Activated CD8-positive, alpha-beta T cell treated with anti-CD3 and anti-CD28 coated beads for 36 hours (primary cell): ENCODE data around the gene ICA1L. TPM values are rescaled to one million over a fixed set of nuclear protein-coding genes. Genes with fewer than 3 reads are reported as not detected.
"Not testable (repeated sequence)": the region's sequence is repeated elsewhere in the genome, so short reads cannot be mapped to it uniquely, and the experiment has no call there.

Experiments
- ATAC-seq: fragments of 200-7000 bp; cut with Tn5 transposase; one replicate; pipeline ENCODE4 v1.10.0; 2021; ENCODE audit warnings: mild to moderate bottlenecking, moderate library complexity
- CTCF ChIA-PET: fragments of 350-600 bp; sonication (Branson Sonifier 250); formaldehyde crosslinking; loops from one replicate; lab custom pipeline; 2021; ENCODE audit warnings: antibody characterized with exemption; lab: Charles Lee
- POLR2A ChIA-PET: fragments of 350-600 bp; sonication (Branson Sonifier 250); formaldehyde crosslinking; loops from one replicate; lab custom pipeline; 2021; ENCODE audit warnings: antibody characterized with exemption; lab: Charles Lee
- DNase-seq: peaks from one replicate; pipeline ENCODE4 v3.0.0-alpha.2; 2020
- H3K27ac Mint-ChIP-seq: one replicate; pipeline ENCODE4 v1.8.0; 2021; ENCODE audit warnings: mild to moderate bottlenecking, mixed read lengths
- H3K27me3 Mint-ChIP-seq: one replicate; pipeline ENCODE4 v1.8.0; 2021; ENCODE audit warnings: mixed read lengths
- H3K36me3 Mint-ChIP-seq: one replicate; pipeline ENCODE4 v1.8.0; 2021; ENCODE audit warnings: low read depth, mixed read lengths
- H3K4me1 Mint-ChIP-seq: one replicate; pipeline ENCODE4 v1.8.0; 2021; ENCODE audit warnings: low read depth, mixed read lengths
- H3K4me3 Mint-ChIP-seq: one replicate; pipeline ENCODE4 v1.8.0; 2021; ENCODE audit warnings: mild to moderate bottlenecking, moderate library complexity, mixed read lengths
- H3K9me3 Mint-ChIP-seq: one replicate; pipeline ENCODE4 v1.8.0; 2021; ENCODE audit warnings: mixed read lengths
- intact Hi-C: fragments of 100-400 bp; cut with micrococcal nuclease; formaldehyde crosslinking; loops from one replicate; pipeline ENCODE4 v1.10.0; 2022
- total RNA-seq, 2 experiments: library from RNA; stranded (reverse); gene quantifications; one replicate each; pipeline ENCODE4 v1.2.3, GENCODE V29; 2021
- TF ChIP-seq, protein P1 (sequence below): fragments of 200-600 bp; IDR thresholded peaks from one replicate; pipeline ENCODE4 v1.8.0; 2022; ENCODE audit warnings: antibody characterized with exemption, mild to moderate bottlenecking

ICA1L gene
- total RNA-seq, 2 experiments from 2014 or later: 7.1 to 8.0 TPM

DNA sequence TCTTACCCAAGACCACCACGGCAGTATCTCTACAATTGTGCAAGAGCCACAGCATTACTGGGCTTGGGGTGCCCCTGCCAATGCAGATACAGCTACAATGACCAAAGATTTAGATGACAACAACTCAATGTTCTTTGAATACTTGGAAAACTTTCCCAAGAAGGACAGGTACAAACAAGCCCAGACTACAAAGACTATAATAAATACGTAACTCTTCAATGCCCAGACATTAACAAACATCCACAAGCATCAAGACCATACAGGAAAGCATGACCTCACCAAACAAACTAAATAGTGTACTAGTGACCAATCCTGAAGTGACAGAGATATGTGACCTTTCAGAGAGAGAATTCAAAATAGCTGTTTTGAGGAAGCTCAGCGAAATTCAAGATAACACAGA, 62.8 kb downstream of the ICA1L start:
- DNase-seq (no peak), ATAC-seq (no peak)
- CTCF ChIA-PET: no interaction called here
- TF ChIP-seq, protein P1, sequence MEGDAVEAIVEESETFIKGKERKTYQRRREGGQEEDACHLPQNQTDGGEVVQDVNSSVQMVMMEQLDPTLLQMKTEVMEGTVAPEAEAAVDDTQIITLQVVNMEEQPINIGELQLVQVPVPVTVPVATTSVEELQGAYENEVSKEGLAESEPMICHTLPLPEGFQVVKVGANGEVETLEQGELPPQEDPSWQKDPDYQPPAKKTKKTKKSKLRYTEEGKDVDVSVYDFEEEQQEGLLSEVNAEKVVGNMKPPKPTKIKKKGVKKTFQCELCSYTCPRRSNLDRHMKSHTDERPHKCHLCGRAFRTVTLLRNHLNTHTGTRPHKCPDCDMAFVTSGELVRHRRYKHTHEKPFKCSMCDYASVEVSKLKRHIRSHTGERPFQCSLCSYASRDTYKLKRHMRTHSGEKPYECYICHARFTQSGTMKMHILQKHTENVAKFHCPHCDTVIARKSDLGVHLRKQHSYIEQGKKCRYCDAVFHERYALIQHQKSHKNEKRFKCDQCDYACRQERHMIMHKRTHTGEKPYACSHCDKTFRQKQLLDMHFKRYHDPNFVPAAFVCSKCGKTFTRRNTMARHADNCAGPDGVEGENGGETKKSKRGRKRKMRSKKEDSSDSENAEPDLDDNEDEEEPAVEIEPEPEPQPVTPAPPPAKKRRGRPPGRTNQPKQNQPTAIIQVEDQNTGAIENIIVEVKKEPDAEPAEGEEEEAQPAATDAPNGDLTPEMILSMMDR: no peak
- intact Hi-C loops: no loop called here
- H3K4me3 Mint-ChIP-seq: no peak overlapping the region
- H3K36me3 Mint-ChIP-seq: peaks cover 32% of the 10 kb centered on the region
- H3K27ac Mint-ChIP-seq: no peak overlapping the region
- H3K27me3 Mint-ChIP-seq: no peaks in the 10 kb centered on the region
- peaks cover 3% of the 10 kb centered on the region for H3K9me3 Mint-ChIP-seq
- POLR2A ChIA-PET: no interaction called here
- H3K4me1 Mint-ChIP-seq: no peaks in the 10 kb centered on the region

DNA sequence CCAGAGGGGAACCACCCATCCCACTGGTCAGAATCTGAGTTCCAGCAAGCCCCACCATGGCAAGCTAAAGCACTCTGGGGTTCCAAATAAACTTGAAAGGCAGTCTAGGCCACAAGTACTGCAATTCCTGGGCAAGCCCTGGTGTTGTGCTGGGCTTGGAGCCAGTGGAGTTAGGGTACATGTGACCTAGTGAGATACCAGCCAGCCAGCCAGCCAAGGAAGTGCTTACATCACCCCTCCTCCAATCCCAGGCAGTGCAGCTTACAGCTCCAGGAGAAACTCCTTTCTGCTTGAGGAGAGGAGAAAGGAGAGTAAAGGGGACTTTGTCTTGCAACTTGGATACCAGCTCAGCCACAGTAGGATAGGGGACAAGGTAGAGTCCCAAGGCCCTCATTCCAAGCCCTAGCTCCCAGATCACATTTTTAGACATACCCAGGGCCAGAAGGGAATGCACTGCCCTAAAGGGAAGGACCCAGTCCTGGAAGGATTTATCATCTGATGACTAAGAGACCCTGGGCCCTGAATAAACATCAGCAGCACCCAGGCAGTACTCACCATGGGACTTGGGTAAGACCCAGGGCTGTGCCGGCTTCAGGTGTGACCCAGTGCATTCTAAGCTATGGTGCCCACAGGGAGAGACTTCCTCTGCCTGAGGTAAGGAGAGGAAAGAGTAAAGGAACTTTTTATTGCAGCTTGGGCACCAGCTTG, 64.0 kb downstream of the ICA1L start:
- peaks cover 31% of the 10 kb centered on the region for H3K36me3 Mint-ChIP-seq
- DNase-seq, intact Hi-C loops, H3K4me1 Mint-ChIP-seq, H3K9me3 Mint-ChIP-seq, ATAC-seq, POLR2A ChIA-PET, H3K27ac Mint-ChIP-seq, H3K4me3 Mint-ChIP-seq, H3K27me3 Mint-ChIP-seq: not testable (repeated sequence)
- CTCF ChIA-PET: interaction anchor here (1.1 kb wide), 1 partner anchor 9 kb away, joined by 3 read pairs; no protein-coding TSS in a partner anchor

DNA sequence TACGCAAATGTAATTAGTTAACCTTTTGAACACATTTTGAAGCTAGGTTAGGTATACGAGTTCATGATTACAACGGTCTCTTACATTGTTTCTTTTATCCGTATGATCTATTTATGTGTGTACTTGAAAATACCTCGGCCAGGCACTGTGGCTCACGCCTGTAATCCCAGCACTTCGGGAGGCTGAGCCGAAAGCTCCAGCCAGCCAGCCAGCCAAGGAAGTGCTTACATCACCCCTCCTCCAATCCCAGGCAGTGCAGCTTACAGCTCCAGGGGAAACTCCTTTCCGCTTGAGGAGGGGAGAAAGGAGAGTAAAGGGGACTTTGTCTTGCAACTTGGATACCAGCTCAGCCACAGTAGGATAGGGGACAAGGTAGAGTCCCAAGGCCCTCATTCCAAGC, 65.7 kb downstream of the ICA1L start:
- CTCF ChIA-PET, H3K9me3 Mint-ChIP-seq, ATAC-seq, H3K27me3 Mint-ChIP-seq, H3K4me1 Mint-ChIP-seq, intact Hi-C loops, H3K27ac Mint-ChIP-seq, H3K4me3 Mint-ChIP-seq, DNase-seq, POLR2A ChIA-PET: not testable (repeated sequence)
- peaks cover 29% of the 10 kb centered on the region for H3K36me3 Mint-ChIP-seq

DNA sequence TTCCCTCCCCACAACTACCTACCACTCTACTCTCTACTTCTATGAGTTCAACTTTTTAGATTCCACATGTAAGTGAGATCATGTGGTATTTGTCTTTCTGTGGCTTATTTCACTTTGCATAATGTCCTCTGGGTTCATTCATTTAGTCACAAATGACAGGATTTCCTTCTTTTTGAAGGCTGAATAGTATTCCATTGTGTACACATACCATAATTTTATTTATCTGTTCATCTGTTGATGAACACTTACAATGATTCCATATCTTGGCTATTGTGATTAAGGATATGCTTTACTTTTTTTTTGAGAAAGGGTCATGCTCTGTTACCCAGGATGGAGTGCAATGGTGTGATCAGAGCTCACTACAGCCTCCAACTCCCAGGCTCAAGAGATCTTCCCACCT, 73.6 kb downstream of the ICA1L start:
- Mint-ChIP-seq H3K9me3 (peaks cover 5% of the 10 kb centered on the region), H3K4me1 (no peaks in the 10 kb centered on the region), H3K27me3 (no peaks in the 10 kb centered on the region), H3K36me3 (peaks cover 20% of the 10 kb centered on the region), H3K27ac (no peak overlapping the region), H3K4me3 (no peak overlapping the region)
- intact Hi-C loops: no loop called here
- TF ChIP-seq, protein P1: no peak
- CTCF ChIA-PET: no interaction called here
- POLR2A ChIA-PET: no interaction called here
- ATAC-seq (no peak), DNase-seq (no peak)

DNA sequence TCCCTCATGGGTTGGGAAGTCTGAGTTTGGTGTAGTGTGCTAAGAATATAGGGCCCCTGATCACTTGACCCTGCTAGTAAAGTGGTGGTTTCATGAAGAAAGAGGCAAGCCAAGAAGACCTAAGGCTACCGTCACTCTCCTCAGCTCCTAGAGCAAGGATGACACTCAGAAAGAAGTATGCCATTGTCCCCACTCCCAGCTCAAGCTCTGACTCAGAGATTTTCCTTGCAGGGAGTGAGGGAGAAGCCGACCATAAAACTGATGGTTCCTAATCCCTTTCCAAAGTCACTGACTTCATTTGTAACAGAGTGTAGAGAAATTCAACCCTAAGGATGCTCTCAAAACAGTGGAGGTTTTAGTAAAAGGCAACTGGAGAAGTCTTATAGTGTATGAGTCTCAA, 80.9 kb downstream of the ICA1L start:
- intact Hi-C loops: no loop called here
- Mint-ChIP-seq H3K27ac (no peak overlapping the region), H3K27me3 (no peaks in the 10 kb centered on the region), H3K9me3 (no peaks in the 10 kb centered on the region), H3K4me3 (no peak overlapping the region), H3K4me1 (no peaks in the 10 kb centered on the region), H3K36me3 (peaks cover 22% of the 10 kb centered on the region)
- ChIA-PET CTCF (interaction anchor here (1.7 kb wide), 1 partner anchor 25 kb away, joined by 4 read pairs; no protein-coding TSS in a partner anchor), POLR2A (interaction anchor here (0.7 to 1.2 kb wide), 2 partner anchors 14 to 101 kb away, joined by 3 read pairs; no protein-coding TSS in a partner anchor)
- DNase-seq: no peak
- TF ChIP-seq, protein P1: no peak
- no peak for ATAC-seq

DNA sequence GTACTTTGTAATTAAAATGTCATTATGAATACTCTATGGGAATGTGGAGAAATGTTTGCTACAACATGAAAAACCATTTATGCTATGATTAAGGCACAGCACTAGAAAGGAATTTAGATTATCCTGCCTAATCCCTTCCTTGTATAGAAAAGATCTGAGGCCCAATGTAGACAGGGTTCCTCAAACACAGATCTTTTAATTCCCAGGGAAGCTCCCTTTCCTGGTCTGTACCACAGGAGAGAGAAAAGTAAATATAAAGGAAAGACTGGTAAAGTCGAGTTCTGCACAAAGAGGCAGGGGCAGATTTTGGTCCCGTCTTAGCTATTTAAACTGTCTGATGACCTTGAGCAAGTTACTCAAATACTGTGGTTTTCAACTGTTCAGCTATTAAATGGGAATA, 84.7 kb downstream of the ICA1L start:
- TF ChIP-seq, protein P1: no peak
- DNase-seq: no peak
- intact Hi-C loops: no loop called here
- no peaks in the 10 kb centered on the region for H3K27me3 Mint-ChIP-seq
- ChIA-PET CTCF (no interaction called here), POLR2A (no interaction called here)
- peaks cover 39% of the 10 kb centered on the region for H3K36me3 Mint-ChIP-seq
- no peak overlapping the region for H3K4me3 Mint-ChIP-seq
- no peak for ATAC-seq
- H3K9me3 Mint-ChIP-seq: no peaks in the 10 kb centered on the region
- no peak overlapping the region for H3K27ac Mint-ChIP-seq
- H3K4me1 Mint-ChIP-seq: no peaks in the 10 kb centered on the region
